ENCODE results near the gene FGFR2.

The FGFR2 gene

GRCh38 chr10:121452581-121452980, 145.7 kb downstream of the FGFR2 start:
- no peak for DNase-seq (ENCODE audit: low spot score)

DNA sequence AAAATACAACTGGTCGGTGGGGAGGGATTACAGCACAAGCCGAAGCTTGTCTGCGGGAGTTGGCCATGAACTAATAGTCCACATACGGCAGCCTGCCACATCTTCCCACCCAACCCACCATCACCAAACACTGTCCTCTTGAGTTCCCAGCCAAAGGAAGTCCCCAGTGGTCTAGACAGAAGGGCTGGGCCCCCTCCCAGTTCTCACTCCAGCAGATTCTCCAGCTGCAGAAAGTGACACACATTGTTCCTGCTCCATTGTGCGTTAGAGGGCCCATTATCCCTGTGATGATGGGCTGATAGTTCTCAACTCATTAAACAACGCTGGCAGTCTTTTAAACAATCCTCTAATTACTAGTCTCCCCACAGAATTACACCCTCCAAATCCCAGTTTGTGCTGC, 148.0 kb downstream of the FGFR2 start:
- no peak for DNase-seq (ENCODE audit: low spot score)

DNA sequence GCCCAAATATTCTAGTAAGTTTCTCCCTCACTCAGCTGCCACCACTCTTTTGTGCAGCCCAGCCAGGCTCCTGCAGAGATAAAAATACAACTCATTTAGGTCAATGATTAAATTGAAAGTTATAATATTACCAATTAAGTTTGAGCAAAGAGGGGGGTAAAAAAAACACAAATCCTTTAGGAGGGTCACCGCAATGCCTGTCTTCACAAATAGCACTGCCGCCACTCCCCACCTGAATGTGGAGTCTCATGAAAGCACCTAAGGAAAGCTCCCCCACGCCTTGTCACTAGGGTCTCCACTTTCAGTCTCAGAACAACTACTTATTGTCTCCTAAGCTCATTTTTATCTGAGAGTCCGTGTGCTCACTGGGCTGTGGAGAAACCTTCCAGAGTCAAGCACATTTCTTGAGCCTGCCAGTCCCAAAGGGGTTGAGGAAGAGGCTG, 148.7 kb downstream of the FGFR2 start:
- no peak for DNase-seq (ENCODE audit: low spot score)

DNA sequence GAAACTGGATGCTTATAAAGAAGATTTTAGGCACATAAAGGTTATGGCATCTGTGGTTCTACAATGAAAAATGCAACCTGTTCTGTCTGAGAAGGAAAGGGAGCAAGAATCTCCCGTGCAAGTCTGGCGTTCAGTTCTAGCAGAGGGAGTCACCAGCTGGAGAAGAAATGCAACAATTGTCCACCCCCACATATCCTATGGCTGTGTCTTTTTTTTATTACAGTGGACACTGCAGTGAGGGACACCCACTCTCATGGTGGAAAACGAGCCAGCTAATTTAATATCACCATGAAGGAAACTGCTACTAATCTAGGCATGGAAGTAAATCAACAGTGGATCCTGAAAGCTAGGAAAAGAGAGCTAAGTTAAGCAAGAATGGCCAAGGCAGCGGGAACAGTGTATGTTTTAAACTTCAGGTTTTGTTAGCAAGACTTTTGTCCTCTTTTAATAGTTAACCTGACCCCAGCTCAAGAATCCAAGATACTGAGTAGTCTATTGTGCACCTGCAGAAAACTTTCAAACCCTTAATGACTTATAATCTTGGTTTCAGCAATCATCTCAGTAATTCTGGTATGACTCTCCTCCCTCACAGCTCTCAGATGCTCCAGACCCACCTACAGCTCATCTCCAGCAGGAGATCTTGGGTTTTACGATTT, 149.3 kb downstream of the FGFR2 start:
- no peak for DNase-seq (ENCODE audit: low spot score)

GRCh38 chr10:121444520-121445165, 153.6 kb downstream of the FGFR2 start:
- DNase-seq (ENCODE audit: low spot score): no peak

GRCh38 chr10:121442086-121442935, 155.9 kb downstream of the FGFR2 start:
- DNase-seq (ENCODE audit: low spot score): no peak

DNA sequence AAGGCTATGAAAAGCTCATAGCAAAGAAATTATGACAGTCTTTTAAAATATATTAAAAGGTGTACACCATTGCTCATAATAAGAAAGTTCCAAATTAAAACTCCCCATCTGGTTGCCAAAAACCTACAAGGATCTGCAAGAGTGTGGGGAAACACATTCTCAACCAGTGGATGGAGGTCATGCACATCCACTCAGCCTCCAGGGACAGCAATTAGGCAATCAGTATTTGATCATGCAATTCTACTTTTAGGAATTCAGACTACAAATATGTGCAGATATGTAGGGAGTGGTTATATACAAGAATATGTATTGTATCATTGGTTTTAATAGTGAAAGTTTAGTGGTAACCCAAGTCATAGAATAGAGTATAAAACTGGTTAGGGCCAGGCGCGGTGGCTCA, 157.8 kb downstream of the FGFR2 start:
- no peak for DNase-seq (ENCODE audit: low spot score)

DNA sequence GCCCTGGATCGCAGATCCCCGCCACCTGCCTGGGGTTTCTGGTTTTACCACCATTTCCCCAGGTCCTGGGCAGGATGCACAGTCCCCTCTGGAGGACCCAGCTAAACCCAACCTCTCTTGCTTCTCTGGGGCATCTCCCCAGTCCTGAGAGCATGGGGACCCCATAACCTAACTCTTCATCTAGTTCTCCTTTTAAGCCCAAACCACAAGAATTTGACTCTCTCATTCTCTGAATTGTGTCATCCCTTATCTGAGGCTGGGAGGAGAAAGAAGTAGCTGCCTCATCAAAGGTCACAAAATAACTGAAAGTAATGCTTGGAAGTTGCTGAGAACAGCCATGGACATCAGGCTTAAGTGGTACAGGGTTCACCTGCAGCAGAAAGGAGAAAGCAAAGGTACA, 159.9 kb downstream of the FGFR2 start:
- no peak for DNase-seq (ENCODE audit: low spot score)

- DNase-seq (ENCODE audit: low spot score): no peak
These were observed 160.6 kb downstream of the FGFR2 start for GRCh38 chr10:121437596-121437995.

DNA sequence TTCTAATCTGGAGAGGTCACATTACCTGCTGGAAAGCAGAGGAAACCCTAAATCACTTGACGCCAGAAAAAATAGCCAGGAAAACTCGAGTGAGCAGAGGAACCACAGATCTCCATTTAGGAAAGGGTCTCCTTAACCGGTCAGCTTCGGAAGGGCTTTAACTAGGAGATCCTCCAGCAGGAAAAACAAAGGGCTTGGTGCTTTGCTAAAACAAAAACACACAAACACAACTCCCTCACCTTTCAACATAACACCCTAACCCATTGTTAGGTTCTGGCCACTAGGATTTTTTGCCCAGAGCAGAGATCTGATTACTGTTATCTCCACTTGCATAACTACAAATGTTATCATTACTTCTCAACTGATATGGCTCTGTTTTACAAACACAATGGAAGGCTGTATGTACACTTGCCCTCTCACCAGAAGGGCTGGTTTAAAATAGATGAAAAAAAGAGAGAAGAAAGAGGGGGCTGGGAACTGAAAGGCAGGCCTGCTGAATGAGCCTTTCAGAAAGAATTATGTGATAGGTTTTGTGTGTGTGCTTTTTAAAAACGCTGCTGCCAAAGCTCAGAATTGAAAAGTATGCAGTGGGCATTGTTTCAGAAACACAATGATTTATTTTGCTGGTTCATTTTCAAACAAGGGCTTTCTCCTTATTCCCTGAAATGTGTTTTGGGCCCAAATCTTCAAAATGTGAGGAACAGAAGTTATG, 161.5 kb downstream of the FGFR2 start:
- DNase-seq (ENCODE audit: low spot score): no peak

DNA sequence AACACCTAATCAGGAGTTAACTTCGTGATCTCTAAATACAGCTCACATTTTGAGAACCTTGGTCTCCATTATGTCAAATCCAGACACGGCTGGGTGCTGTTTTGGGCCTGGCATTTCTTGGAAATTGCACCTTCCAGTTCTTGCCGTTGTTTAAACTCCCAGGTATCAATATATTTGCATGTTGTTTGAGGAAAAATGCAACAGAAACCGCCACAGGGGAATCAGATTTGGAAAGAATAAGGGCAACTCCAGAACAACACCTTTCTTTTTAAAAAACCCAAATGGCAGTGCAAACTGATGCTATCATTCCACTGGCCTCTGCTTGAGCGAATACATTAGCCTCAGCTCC, 162.0 kb downstream of the FGFR2 start:
- no peak for DNase-seq (ENCODE audit: low spot score)

- no peak for DNase-seq (ENCODE audit: low spot score)
These were observed 163.0 kb downstream of the FGFR2 start for GRCh38 chr10:121435099-121435875.

GRCh38 chr10:121433965-121434364, 164.3 kb downstream of the FGFR2 start:
- no peak for DNase-seq (ENCODE audit: low spot score)

GRCh38 chr10:121428867-121429266, 169.4 kb downstream of the FGFR2 start:
- no peak for DNase-seq (ENCODE audit: low spot score)

Measured in kidney capillary endothelial cell (primary cell).